CD14-positive monocyte (primary cell): Measurements from ENCODE around the gene RSRC1. TPM values are rescaled to one million over a fixed set of nuclear protein-coding genes. Genes with fewer than 3 reads are reported as not detected.

Experiments used
- DNase-seq, 3 donors: peaks; one replicate each; pipeline ENCODE4 v3.0.0-alpha.2; 2011 to 2022
- H2AFZ ChIP-seq: 2 replicates; pipeline ENCODE4 v1.6.0; 2012; ENCODE audit warnings: mild to moderate bottlenecking, low read depth, low read length, inconsistent platforms; ENCODE audit not compliant: insufficient read depth, poor library complexity, severe bottlenecking
- H3K27ac ChIP-seq, 2 donors: 1 replicate in 1 of 2; 2 replicates in 1 of 2; pipeline ENCODE4 v1.5.1; 2012 to 2013; ENCODE audit warnings: low read length in 2 of 2, control low read depth in 1 of 2, inconsistent platforms in 1 of 2, low read depth in 1 of 2, mild to moderate bottlenecking in 1 of 2
- H3K27me3 ChIP-seq, 2 donors: one replicate each; pipeline versions ENCODE4 v1.6.0 to v1.6.1; 2011 to 2013; ENCODE audit warnings: low read length in 2 of 2; ENCODE audit not compliant: control insufficient read depth in 2 of 2, insufficient read depth in 2 of 2
- H3K36me3 ChIP-seq, 2 donors: replicated peaks in 1 of 2; 1 replicate in 1 of 2; 2 replicates in 1 of 2; pipeline versions ENCODE4 v1.5.1 to v1.6.1; 2012 to 2013; ENCODE audit warnings: low read length in 2 of 2, control low read depth in 1 of 2, inconsistent platforms in 1 of 2, mild to moderate bottlenecking in 1 of 2; ENCODE audit not compliant: insufficient read depth in 2 of 2, control insufficient read depth in 1 of 2
- H3K4me1 ChIP-seq, 2 donors: 1 replicate in 1 of 2; 2 replicates in 1 of 2; pipeline versions ENCODE4 v1.5.1 to v1.6.1; 2012 to 2013; ENCODE audit warnings: low read length in 2 of 2, control low read depth in 1 of 2, inconsistent platforms in 1 of 2, mild to moderate bottlenecking in 1 of 2, moderate library complexity in 1 of 2; ENCODE audit not compliant: insufficient read depth in 2 of 2, control insufficient read depth in 1 of 2
- H3K4me2 ChIP-seq: replicated peaks from 2 replicates; pipeline ENCODE3; 2012; ENCODE audit warnings: low read length, moderate library complexity, mild to moderate bottlenecking; ENCODE audit not compliant: poor library complexity, severe bottlenecking; ENCODE audit errors: extremely low read depth
- H3K4me3 ChIP-seq, 3 experiments: fragments of 200-600 bp in 1 of 3; sonication (generic) in 1 of 3; replicated peaks in 1 of 3; 1 replicate in 2 of 3; 2 replicates in 1 of 3; pipeline ENCODE4 v1.5.1; 2011 to 2013; ENCODE audit warnings: low read length in 3 of 3, mild to moderate bottlenecking in 3 of 3, control low read depth in 2 of 3, low read depth in 2 of 3, inconsistent platforms in 1 of 3, moderate library complexity in 1 of 3
- H3K79me2 ChIP-seq: 2 replicates; pipeline ENCODE4 v1.6.0; 2012; ENCODE audit warnings: mild to moderate bottlenecking, control low read depth, inconsistent platforms, low read length, moderate library complexity; ENCODE audit not compliant: insufficient read depth
- H3K9ac ChIP-seq: 2 replicates; pipeline ENCODE4 v1.6.0; 2017; ENCODE audit warnings: low read length, mild to moderate bottlenecking; ENCODE audit not compliant: insufficient read depth, poor library complexity, severe bottlenecking
- H3K9me3 ChIP-seq, 2 donors: replicated peaks in 1 of 2; 1 replicate in 1 of 2; 2 replicates in 1 of 2; pipeline versions ENCODE4 v1.5.1 to v1.6.1; 2012 to 2013; ENCODE audit warnings: low read length in 2 of 2, control low read depth in 1 of 2; ENCODE audit not compliant: control insufficient read depth in 1 of 2, insufficient read depth in 1 of 2
- H4K20me1 ChIP-seq: 2 replicates; pipeline ENCODE4 v1.6.0; 2012; ENCODE audit warnings: mild to moderate bottlenecking, low read length, control low read depth, moderate library complexity; ENCODE audit not compliant: insufficient read depth
- H3K27ac Mint-ChIP-seq, 7 donors: one replicate each; pipeline ENCODE4 v1.8.0; 2020; ENCODE audit warnings: mild to moderate bottlenecking in 7 of 7, mixed read lengths in 7 of 7, moderate library complexity in 6 of 7, inconsistent platforms in 2 of 7
- H3K27me3 Mint-ChIP-seq, 3 donors: one replicate each; pipeline ENCODE4 v1.8.0; 2021 to 2022; ENCODE audit warnings: low read depth in 3 of 3, mild to moderate bottlenecking in 3 of 3, mixed read lengths in 3 of 3, moderate library complexity in 3 of 3, inconsistent platforms in 1 of 3
- H3K36me3 Mint-ChIP-seq, 2 donors: one replicate each; pipeline ENCODE4 v1.8.0; 2020; ENCODE audit warnings: mixed read lengths in 2 of 2, inconsistent platforms in 1 of 2, mild to moderate bottlenecking in 1 of 2
- H3K4me1 Mint-ChIP-seq: one replicate; pipeline ENCODE4 v1.8.0; 2020; ENCODE audit warnings: mild to moderate bottlenecking, mixed read lengths
- H3K4me3 Mint-ChIP-seq, 2 donors: one replicate each; pipeline ENCODE4 v1.8.0; 2020; ENCODE audit warnings: mild to moderate bottlenecking in 2 of 2, mixed read lengths in 2 of 2, moderate library complexity in 1 of 2
- H3K9me3 Mint-ChIP-seq, 7 donors: one replicate each; pipeline ENCODE4 v1.8.0; 2020 to 2022; ENCODE audit warnings: mixed read lengths in 7 of 7, mild to moderate bottlenecking in 6 of 7, moderate library complexity in 6 of 7, inconsistent platforms in 2 of 7
- WGBS: methylation state at CpG from one replicate; pipeline ENCODE4 v1.1.5; 2013; ENCODE audit warnings: missing lambda C conversion rate; ENCODE audit not compliant: insufficient coverage; 5-methylcytosine and 5-hydroxymethylcytosine counted together
- intact Hi-C, 2 donors: fragments of 100-400 bp; cut with micrococcal nuclease; formaldehyde crosslinking; loops; one replicate each; pipeline versions ENCODE4 v1.15.0 to v1.15.1; 2023
- polyA plus RNA-seq, 3 donors: library from polyadenylated mRNA; depleted of rRNA in 1 of 3; unstranded in 2 of 3; stranded (reverse) in 1 of 3; fragments of 300-500 nt in 2 of 3; fragments of >200 nt in 1 of 3; fragmentation: Illumina TruSeq in 2 of 3; gene quantifications; 1 replicate in 2 of 3; 2 replicates in 1 of 3; pipeline ENCODE4 v1.2.3, GENCODE V29; 2012 to 2021
- TF ChIP-seq, protein P1 (sequence below): fragments of 200-600 bp; IDR thresholded peaks from one replicate; pipeline ENCODE4 v1.8.0; 2022; ENCODE audit warnings: antibody characterized with exemption, mild to moderate bottlenecking

RSRC1 gene
- polyA plus RNA-seq, 3 donors, result 6.6 to 31.7 (median 15.1) TPM

DNA sequence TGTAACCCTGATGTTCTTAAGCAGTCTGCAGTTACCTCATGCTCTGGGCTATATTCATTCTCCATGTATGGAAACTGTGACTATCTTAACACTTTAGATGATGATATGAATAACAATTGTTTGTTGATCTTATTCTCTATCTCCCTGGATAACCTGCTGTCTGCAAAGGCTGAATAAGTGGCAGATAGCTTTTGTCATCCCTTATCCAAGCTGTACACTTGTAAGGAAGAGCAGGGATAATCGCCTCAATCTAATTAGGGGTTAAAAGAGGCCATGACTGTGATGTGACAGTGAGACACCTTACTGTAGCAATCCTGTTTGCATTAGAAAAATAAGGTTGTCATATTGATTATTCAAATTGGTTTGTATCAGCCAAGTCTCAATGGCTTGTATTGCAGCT is 123.9 kb downstream of the RSRC1 start:
- WGBS, result no CpG with 5 or more reads among the region's 1 CpG
- H3K79me2 ChIP-seq, result no peaks in the 10 kb centered on the region
- no peak overlapping the region for H3K27ac ChIP-seq
- DNase-seq, result no peak
- H3K36me3 Mint-ChIP-seq, result peaks cover 28 to 32% of the 10 kb centered on the region in 2 donors
- H3K9me3 Mint-ChIP-seq, result peaks cover 2 to 5% (median 3%) of the 10 kb centered on the region in 7 donors
- H3K4me2 ChIP-seq, result no peak overlapping the region
- H4K20me1 ChIP-seq, result no peaks in the 10 kb centered on the region
- no peak overlapping the region for H3K9ac ChIP-seq
- no peak overlapping the region for H3K4me3 Mint-ChIP-seq
- peaks cover 0 to 1% (median 0%) of the 10 kb centered on the region in 3 donors for H3K27me3 Mint-ChIP-seq
- peaks cover 0 to 21% of the 10 kb centered on the region in 2 donors for H3K36me3 ChIP-seq
- no peak overlapping the region for H3K27ac Mint-ChIP-seq
- no peaks in the 10 kb centered on the region for H3K27me3 ChIP-seq
- TF ChIP-seq, protein P1, sequence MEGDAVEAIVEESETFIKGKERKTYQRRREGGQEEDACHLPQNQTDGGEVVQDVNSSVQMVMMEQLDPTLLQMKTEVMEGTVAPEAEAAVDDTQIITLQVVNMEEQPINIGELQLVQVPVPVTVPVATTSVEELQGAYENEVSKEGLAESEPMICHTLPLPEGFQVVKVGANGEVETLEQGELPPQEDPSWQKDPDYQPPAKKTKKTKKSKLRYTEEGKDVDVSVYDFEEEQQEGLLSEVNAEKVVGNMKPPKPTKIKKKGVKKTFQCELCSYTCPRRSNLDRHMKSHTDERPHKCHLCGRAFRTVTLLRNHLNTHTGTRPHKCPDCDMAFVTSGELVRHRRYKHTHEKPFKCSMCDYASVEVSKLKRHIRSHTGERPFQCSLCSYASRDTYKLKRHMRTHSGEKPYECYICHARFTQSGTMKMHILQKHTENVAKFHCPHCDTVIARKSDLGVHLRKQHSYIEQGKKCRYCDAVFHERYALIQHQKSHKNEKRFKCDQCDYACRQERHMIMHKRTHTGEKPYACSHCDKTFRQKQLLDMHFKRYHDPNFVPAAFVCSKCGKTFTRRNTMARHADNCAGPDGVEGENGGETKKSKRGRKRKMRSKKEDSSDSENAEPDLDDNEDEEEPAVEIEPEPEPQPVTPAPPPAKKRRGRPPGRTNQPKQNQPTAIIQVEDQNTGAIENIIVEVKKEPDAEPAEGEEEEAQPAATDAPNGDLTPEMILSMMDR, result no peak
- intact Hi-C loops, result no loop called here
- no peak overlapping the region for H3K4me3 ChIP-seq
- H3K4me1 ChIP-seq, result no peaks in the 10 kb centered on the region
- H3K4me1 Mint-ChIP-seq, result no peaks in the 10 kb centered on the region
- H2AFZ ChIP-seq, result no peak overlapping the region
- no peaks in the 10 kb centered on the region for H3K9me3 ChIP-seq

DNA sequence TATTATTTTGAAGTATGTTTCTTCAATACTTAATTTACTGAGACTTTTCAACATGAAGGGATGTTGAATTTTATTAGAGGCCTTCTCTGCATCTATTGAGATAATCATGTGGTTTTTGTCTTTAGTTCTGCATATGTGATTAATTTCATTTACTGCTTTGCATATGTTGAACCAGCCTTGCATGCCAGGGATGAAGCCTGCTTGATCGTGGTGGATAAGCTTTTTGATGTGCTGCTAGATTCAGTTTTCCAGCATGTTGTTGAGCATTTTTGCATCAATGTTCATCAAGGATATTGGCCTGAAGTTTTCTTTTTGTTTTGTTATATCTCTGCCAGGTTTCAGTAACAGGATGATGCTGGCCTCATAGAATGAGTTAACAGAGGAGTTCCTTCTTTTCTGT is 134.4 kb downstream of the RSRC1 start:
- Mint-ChIP-seq H3K4me1 (no peaks in the 10 kb centered on the region), H3K27me3 (peaks cover 0 to 1% (median 0%) of the 10 kb centered on the region in 3 donors), H3K9me3 (peaks cover 0 to 26% (median 5%) of the 10 kb centered on the region in 7 donors), H3K27ac (no peak overlapping the region), H3K4me3 (no peak overlapping the region), H3K36me3 (peaks cover 5 to 14% of the 10 kb centered on the region in 2 donors)
- Histone ChIP-seq H2AFZ (no peak overlapping the region), H3K27ac (no peak overlapping the region), H3K4me2 (no peak overlapping the region), H3K36me3 (peaks cover 0 to 7% of the 10 kb centered on the region in 2 donors), H4K20me1 (no peaks in the 10 kb centered on the region), H3K27me3 (no peaks in the 10 kb centered on the region), H3K9ac (no peak overlapping the region), H3K79me2 (no peaks in the 10 kb centered on the region), H3K9me3 (peaks cover 6 to 9% of the 10 kb centered on the region in 2 donors), H3K4me1 (no peaks in the 10 kb centered on the region), H3K4me3 (no peak overlapping the region)
- TF ChIP-seq, protein P1, result no peak
- 100% methylated on average over 1 of the region's 1 CpG for WGBS
- DNase-seq, result no peak
- intact Hi-C loops, result no loop called here
